GM20431 (cell line): ENCODE data around the gene EVI5L.

Experiments
- in situ Hi-C: fragments of 300-500 bp; cut with MseI, MboI; formaldehyde crosslinking; loops from one replicate; pipeline ENCODE4 v1.15.0; 2020; ENCODE audit warnings: low sequenced_read_pairs; ENCODE audit not compliant: unreplicated experiment

EVI5L gene

GRCh38 chr19:7842661-7843294, 12.8 kb downstream of the EVI5L start:
- in situ Hi-C loops = no loop called here

DNA sequence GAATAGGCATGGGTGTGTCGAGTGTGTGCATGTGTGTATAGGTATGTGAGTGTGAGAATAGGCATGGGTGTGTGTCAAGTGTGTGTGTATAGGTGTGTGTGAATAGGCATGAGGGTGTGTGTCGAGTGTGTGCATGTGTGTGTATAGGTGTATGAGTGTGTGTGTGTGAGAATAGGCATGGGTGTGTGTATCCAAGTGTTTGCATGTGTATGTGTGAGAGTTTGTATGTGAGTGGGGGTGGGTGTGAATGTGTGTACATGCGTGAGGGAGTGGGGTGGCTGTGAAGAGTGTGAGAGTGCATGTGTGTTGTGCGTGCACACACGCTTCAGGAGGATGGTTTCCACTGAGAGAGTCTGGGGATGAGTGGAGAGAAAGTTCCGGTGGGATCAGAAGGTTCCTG, 13.5 kb downstream of the EVI5L start:
- in situ Hi-C loops = no loop called here

- in situ Hi-C loops = no loop called here
These were observed 14.4 kb downstream of the EVI5L start for GRCh38 chr19:7844405-7844804.

- in situ Hi-C loops = no loop called here
These were observed 14.9 kb downstream of the EVI5L start for GRCh38 chr19:7844951-7845350.

- in situ Hi-C loops = no loop called here
These were observed 15.6 kb downstream of the EVI5L start for GRCh38 chr19:7845390-7846154.

- in situ Hi-C loops = no loop called here
These were observed 16.2 kb downstream of the EVI5L start for GRCh38 chr19:7846155-7846646.

DNA sequence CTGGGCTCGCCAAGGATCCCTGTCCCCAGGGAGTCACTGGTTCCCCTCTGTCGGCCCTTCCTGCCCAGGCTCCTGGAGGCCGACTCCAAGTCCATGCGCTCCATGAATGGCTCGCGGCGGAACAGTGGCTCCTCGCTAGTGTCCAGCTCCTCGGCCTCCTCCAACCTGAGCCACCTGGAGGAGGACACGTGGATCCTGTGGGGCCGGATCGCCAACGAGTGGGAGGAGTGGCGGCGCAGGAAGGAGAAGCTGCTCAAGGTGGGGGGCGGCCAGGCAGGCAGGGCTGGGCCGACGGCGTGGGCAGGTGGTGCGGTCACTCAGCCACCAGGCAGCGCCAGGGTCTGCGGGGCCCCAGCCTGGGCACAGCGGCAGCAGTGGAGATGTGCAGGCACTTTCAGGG, 17.6 kb downstream of the EVI5L start:
- in situ Hi-C loops = no loop called here

DNA sequence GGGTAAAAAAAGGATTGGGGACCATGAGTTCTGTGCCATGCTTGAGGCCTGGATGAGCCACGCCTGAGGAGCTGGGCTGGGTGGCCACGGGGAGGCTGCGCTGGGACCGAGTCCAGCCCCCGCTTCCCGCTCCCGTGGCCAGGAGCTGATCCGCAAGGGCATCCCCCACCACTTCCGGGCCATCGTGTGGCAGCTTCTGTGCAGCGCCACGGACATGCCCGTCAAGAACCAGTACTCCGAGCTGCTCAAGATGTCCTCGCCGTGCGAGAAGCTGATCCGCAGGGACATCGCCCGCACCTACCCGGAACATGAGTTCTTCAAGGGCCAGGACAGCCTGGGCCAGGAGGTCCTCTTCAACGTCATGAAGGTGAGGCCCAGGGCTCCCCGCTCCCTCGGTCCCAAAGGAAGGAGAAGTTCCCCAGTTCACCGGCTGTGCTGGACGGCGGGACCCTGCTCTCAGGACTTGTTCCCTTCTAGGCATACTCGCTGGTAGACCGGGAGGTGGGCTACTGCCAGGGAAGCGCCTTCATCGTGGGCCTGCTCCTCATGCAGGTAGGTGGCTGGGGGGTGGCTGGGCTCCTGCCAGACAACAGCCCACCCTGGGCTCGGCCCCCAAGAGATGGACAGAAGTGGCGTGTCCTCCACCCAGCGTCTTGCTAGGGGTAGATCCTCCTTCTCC, 18.9 kb downstream of the EVI5L start:
- in situ Hi-C loops = no loop called here

DNA sequence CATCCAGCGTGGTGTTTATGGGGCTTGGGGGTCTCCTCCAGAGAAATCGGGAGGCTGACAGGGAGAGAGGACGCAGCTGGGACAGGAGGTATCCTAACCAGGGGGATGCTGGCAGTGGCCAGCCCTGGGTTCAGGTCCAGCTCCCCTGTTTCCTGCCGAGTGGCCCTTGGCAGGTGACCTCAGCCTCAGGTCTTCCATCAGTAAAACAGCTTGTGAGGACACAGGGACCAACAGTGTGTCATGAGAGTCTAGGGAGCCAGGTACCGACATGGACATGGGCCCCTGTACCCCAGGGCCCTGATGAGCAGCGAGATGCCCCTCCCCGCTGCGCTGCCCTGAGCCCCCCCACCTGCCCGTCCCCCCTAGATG, 19.6 kb downstream of the EVI5L start:
- in situ Hi-C loops = no loop called here

DNA sequence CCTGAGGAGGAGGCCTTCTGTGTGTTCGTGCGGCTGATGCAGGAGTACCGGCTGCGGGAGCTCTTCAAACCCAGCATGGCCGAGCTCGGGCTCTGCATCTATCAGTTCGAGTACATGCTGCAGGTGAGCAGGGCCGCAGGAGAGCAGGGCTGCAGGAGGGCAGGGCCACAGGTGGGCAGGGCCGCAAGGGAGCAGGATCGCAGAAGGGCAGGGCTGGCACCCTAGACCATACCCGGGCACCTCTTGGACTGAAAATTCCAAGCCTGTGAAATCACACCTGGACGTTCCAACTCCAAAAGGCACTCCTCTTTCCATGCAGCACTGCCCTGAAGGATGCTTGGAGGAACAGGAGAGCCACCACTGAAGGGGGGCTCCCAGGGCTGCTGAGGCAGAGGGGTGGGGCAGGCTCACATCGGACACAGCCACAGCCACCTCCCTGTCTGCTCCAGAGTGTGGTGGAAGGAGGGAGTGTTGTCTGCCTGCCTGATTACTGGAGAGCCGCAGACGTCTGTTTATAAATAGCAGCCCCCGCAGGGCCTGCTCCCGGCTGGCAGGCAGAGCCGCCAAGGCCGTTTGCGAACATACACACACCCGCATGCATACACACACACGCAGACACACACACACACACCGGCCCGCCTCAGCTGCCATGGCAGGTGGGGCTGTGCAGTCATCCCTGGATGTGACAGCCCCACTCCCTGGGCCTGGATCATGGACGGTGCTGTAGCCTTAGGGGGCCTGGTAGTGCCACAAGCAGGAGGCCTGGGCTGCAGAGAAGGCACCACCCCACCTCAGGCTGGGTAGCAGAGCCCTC, 20.2 kb downstream of the EVI5L start:
- in situ Hi-C loops = no loop called here

DNA sequence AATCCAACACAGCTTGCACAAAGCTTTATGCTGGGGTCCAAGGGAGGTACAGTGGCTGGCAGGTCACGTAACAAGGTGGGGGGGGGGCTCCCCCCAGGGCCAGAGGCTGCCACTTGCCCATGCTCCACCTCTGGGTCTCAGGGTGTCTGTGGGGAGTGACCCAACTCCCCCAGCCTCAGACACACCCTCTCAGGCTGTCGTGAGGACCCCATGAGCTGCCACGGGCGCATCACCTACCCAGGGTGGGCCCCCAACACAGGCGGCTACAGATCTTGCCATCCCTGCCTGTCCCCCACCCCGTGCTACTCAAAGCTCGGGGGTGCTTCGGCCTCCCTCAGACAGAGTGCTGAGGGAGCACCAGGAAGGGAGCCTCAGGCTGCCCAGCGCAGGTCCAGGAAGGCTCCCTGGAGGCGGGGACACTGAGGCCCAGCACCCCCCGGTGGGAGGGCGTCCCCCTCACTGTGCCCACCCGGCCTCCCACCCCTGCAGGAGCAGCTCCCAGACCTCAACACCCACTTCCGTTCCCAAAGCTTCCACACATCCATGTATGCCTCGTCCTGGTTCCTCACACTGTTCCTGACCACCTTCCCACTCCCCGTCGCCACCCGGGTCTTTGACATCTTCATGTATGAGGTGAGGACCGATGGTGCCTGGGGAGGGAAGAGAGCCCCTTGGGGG, 21.1 kb downstream of the EVI5L start:
- in situ Hi-C loops = no loop called here

- in situ Hi-C loops = no loop called here
These were observed 21.8 kb downstream of the EVI5L start for GRCh38 chr19:7851623-7852500.

- in situ Hi-C loops = no loop called here
These were observed 23.1 kb downstream of the EVI5L start for GRCh38 chr19:7852851-7853769.

- in situ Hi-C loops = no loop called here
These were observed 23.7 kb downstream of the EVI5L start for GRCh38 chr19:7853770-7854128.

DNA sequence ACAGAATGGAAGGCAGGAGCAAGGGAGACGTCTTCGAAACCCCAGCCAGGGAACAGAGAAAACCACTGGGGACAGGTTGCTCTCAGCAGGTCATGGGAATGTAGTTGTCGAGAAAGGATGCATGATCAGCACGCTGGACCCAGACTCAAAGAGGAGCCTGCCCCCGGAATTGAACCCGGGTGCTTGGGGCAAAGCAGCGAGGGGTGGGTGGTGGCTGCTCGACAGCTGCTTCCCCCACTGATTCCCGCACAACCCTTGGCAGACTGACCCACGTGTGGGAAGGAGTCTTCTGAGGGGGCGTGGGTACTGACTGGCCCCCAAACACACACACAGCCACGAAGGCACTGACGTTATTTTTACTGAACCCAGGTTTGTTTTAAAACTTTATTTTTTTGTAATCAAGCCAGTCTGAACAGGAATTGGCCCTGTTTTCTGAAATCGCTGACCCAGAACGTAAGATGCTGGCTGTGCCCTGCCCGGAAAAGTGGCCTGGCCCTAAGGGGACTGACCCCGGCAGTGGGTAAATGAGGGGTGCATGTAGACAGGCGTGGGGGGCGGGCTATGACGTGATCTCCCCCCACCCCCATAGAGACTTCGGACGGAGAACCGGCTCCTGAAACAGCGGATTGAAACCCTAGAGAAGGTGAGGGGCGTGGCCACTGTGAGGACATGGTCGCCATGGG, 25.5 kb downstream of the EVI5L start:
- in situ Hi-C loops = no loop called here

- in situ Hi-C loops = no loop called here
These were observed 26.1 kb downstream of the EVI5L start for GRCh38 chr19:7856109-7856591.
